ENCODE measurements around the gene GPR65. TPM values are rescaled to one million over a fixed set of nuclear protein-coding genes. Genes with fewer than 3 reads are reported as not detected.

The GPR65 gene
- total RNA-seq, 2 experiments from 2014 or later, result 17.3 to 17.5 TPM

DNA sequence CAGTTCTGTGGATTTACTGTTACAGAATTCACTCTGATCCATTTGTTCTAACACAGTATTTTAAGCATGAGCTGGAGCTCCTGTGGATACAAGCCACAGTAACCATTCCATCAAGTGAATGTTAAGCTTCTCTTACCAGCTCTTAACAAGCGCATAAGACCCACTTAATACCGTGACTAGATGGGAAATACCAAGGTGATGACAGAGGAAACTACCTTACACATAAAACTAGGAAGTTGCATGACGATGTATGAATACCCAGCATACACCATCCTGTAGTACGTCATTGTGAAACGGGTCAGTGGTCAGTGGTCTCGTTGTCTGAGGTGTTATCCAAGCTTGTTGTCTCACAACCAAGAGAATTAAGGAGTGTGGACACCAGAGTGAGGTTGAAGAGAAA lies 10.0 kb upstream of the GPR65 start:
- peaks cover 5% of the 10 kb centered on the region for H3K9me3 Mint-ChIP-seq
- DNase-seq, result peak; percentile 25
- H3K4me3 Mint-ChIP-seq, result peak overlapping the region; percentile 7
- peak overlapping the region; percentile 98 for H3K27ac Mint-ChIP-seq
- peaks cover 5% of the 10 kb centered on the region for H3K36me3 Mint-ChIP-seq
- H3K4me1 Mint-ChIP-seq, result peaks cover 71% of the 10 kb centered on the region
- no peaks in the 10 kb centered on the region for H3K27me3 Mint-ChIP-seq

DNA sequence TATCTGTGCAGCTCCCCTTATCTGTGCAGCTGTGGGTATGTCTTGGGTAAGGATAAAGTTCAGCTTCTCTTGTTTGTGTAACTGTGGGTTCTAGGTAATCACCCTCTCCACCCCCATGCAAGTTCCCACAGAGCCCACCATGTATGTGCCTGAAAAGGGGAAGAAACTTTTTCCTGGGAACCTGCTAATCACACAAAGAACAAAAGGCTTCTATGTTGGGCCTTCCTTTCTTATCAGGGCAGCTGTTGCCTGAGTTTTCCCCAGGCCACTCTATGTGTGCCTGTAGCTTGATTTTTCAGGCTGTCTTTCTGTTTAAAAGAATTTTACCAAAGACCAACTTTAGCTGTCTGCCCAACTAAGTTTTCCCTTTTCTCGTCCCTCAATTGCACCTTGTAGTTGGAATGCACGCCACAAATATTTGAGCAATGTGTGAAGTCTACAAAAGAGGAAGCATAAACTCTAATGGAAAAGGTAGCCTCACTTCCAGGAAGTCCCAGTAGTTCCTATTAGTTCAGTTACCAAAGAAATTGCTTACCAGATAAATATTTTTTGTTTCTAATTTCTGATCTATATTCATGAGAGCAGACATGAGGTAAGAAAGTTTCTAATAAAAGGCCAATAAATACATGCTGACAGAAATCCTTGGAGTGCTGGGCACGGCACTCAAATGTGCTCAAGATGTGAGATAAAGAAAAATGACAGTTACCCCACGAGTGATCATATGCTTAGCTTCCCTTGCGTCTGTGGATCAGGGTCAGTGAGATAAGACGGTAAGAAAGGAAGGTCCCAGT lies 9.2 kb upstream of the GPR65 start:
- Mint-ChIP-seq H3K27me3 (no peaks in the 10 kb centered on the region), H3K4me3 (peak overlapping the region; percentile 22), H3K9me3 (peaks cover 5% of the 10 kb centered on the region), H3K36me3 (peaks cover 5% of the 10 kb centered on the region), H3K4me1 (peaks cover 69% of the 10 kb centered on the region), H3K27ac (peak overlapping the region; percentile 98)
- no peak for DNase-seq

DNA sequence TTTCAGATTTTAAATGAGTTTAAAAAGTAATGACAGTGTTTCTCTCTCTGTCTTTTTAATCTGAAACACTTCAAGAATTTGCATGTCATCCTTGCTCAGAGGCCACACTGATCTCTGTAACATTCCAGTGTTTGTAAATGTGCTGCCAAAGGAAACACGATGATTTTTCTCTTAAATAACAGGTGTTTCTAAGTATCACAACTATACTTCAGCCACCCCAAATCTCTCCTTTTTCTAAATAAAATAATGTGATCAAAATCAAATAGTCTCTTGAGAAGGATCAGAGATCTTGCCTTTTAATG lies 8.7 kb upstream of the GPR65 start:
- H3K9me3 Mint-ChIP-seq, result peaks cover 5% of the 10 kb centered on the region
- H3K27ac Mint-ChIP-seq, result peak overlapping the region; percentile 98
- no peaks in the 10 kb centered on the region for H3K27me3 Mint-ChIP-seq
- H3K4me1 Mint-ChIP-seq, result peaks cover 70% of the 10 kb centered on the region
- DNase-seq, result no peak
- no peak overlapping the region for H3K4me3 Mint-ChIP-seq
- peaks cover 8% of the 10 kb centered on the region for H3K36me3 Mint-ChIP-seq

DNA sequence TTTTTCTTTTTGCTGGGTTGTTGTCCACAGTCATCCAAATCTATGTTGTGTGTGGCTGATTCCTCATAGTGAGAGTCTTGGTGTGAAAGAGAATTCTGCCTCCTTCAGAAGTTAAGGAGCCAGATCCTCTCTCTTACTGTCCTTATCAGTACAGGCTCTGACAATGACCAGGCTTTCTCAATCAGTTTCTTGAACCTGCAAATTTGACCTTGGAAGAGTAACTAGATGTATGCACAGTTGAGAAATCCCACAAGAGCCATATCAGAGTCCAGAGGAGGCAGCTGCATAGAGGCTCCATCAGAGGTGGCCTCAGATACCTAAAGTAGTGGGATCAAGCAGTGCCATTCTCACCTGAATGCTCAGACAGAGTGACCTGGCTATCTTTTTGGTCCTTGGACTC lies 6.5 kb upstream of the GPR65 start:
- peaks cover 69% of the 10 kb centered on the region for H3K4me1 Mint-ChIP-seq
- H3K9me3 Mint-ChIP-seq, result peaks cover 7% of the 10 kb centered on the region
- H3K27me3 Mint-ChIP-seq, result no peaks in the 10 kb centered on the region
- H3K27ac Mint-ChIP-seq, result no peak overlapping the region
- no peak overlapping the region for H3K4me3 Mint-ChIP-seq
- no peak for DNase-seq
- peaks cover 13% of the 10 kb centered on the region for H3K36me3 Mint-ChIP-seq

DNA sequence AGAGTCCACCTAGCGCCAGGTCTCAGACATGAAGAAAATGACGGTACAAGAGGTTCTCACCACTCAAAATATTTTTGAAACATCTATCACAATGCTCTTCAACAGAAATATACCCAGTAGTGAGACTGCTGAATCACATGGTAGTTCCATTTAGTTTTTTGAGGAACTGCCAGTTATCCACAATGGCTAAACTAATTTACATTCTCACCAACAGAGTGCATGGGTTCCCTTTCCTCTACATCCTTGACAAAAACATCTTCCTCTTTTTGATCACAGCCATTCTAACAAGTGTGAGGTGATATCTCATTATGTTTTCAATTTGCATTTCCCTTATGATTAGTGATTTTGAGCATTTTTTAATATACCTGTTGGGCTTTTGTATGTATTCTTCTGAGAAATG lies 5.7 kb upstream of the GPR65 start:
- H3K4me1 Mint-ChIP-seq, result peaks cover 65% of the 10 kb centered on the region
- H3K4me3 Mint-ChIP-seq, result no peak overlapping the region
- H3K27me3 Mint-ChIP-seq, result no peaks in the 10 kb centered on the region
- no peak overlapping the region for H3K27ac Mint-ChIP-seq
- H3K36me3 Mint-ChIP-seq, result peaks cover 13% of the 10 kb centered on the region
- no peak for DNase-seq
- H3K9me3 Mint-ChIP-seq, result peaks cover 7% of the 10 kb centered on the region

DNA sequence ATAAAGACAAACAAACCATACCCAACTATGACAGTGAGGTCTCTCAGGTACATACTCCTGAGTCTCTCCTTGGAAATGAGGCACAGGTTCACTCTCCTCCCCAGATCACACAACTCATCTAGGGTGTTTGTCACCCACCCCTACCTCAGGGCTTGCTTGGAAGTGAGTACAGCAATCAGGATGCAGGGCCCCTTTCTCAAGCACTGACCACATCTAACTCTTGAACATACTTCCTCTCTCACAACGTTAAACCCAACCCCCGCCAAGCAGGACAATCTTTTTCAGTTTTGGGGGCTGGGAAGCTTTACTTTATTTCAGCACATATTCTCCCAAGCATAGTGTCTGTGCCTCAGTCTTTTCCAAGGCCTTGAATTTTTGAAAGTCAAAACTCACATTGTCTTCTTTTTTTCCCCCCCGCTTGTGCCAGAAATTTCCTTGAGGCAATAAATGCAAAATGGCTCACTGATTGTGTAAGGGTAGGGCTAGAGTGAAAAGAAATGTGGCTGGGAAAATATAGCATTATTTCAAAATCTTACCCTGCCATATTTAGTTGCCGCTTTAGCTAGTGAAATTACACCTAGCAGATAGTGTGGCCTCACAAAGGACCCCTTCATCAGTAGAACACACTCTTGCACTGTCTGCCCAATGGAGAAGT lies 2.4 kb upstream of the GPR65 start:
- peak overlapping the region; percentile 83 for H3K27ac Mint-ChIP-seq
- peaks cover 4% of the 10 kb centered on the region for H3K9me3 Mint-ChIP-seq
- H3K36me3 Mint-ChIP-seq, result peaks cover 20% of the 10 kb centered on the region
- DNase-seq, result peak; percentile 18
- H3K4me3 Mint-ChIP-seq, result peak overlapping the region; percentile 2
- peaks cover 55% of the 10 kb centered on the region for H3K4me1 Mint-ChIP-seq
- no peaks in the 10 kb centered on the region for H3K27me3 Mint-ChIP-seq

DNA sequence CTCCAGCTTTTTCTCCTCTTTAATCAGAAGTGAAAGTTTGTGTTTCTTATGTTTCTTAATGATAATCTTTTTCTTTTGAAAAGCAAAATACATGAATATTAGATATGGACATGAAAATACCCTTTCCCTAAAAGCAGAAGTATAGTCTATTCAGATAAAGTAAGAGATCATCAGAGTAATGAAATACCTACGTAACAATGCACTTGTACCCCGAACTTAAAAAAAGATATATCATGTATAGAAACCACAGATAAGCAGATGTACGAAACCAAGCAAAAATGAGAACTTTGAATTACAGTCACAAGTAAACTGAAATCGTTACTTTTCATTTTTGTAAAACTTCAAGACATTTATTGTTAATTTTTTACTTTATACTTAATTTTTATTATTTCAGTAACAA lies 1.5 kb upstream of the GPR65 start:
- peaks cover 4% of the 10 kb centered on the region for H3K9me3 Mint-ChIP-seq
- DNase-seq, result no peak
- H3K27ac Mint-ChIP-seq, result peak overlapping the region; percentile 19
- H3K4me1 Mint-ChIP-seq, result peaks cover 59% of the 10 kb centered on the region
- H3K36me3 Mint-ChIP-seq, result peaks cover 27% of the 10 kb centered on the region
- peak overlapping the region; percentile 43 for H3K4me3 Mint-ChIP-seq
- H3K27me3 Mint-ChIP-seq, result no peaks in the 10 kb centered on the region

DNA sequence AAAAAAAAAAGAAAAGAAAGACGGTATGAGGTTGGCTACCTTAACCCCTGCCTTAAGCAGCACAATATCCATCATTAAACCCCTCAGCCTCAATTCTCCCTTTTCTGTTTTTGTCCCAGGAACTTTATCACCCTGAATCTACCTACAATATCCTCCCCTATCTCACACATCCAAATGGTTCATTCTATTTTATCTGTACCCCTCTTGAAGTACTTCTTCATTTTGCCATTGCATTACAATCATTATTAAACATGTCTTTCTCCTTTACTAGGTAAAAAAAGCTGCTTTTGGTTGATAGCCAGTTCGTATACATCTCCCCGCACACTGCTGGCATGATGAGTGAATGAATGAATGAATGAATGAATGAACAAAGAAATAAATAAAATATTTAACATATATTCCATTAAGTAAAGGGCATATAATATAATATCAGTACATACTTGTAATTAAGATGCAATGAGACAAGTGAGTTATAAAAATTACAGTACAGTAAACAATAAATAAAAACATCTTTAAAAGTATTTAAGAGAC lies 364 bp upstream of the GPR65 start:
- Mint-ChIP-seq H3K4me1 (peaks cover 59% of the 10 kb centered on the region), H3K27me3 (no peaks in the 10 kb centered on the region), H3K4me3 (peak overlapping the region; percentile 77), H3K27ac (peak overlapping the region; percentile 78), H3K36me3 (peaks cover 37% of the 10 kb centered on the region), H3K9me3 (peaks cover 4% of the 10 kb centered on the region)
- DNase-seq, result no peak

DNA sequence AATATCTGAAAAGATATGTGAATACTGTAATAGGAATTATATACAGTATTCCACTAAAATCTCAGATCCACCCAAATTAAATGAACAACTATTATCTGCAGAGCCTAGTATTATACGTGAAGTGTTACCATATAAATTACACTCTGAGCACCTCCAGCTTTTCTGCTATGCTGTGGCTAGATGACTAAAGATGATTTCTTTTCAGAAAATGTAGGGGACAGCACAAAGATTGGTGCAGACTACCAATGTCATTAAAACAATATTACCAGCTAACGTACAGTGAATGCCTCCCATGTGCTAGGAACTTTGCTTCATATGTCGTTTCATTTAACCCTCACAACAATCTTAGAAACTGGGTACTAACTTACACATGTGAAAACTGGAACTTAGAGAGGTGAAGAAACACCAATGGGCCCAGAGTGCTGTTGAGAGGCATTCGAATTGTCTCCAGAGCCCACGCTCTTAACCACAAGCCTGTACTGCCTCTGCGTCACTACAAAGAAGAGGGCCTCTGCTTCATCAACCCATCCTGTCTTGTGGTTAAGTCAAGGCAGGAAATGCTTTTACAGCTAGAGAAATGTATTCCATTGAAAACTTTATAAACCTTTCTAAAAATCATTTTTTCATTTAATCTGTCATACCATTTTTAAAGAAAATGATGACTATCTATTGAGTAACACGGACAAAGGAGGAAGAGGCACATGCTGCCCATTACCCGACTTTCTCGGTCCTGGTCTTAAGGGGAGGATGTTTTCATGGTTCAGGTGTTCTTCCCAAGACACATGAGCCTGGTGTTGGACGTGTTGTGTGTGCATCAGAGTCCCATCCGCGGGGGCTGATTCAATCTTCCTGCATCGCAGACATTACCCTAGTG lies 1.3 kb downstream of the GPR65 start:
- peak; percentile 72 for DNase-seq
- peaks cover 48% of the 10 kb centered on the region for H3K36me3 Mint-ChIP-seq
- peak overlapping the region; percentile 96 for H3K4me3 Mint-ChIP-seq

DNA sequence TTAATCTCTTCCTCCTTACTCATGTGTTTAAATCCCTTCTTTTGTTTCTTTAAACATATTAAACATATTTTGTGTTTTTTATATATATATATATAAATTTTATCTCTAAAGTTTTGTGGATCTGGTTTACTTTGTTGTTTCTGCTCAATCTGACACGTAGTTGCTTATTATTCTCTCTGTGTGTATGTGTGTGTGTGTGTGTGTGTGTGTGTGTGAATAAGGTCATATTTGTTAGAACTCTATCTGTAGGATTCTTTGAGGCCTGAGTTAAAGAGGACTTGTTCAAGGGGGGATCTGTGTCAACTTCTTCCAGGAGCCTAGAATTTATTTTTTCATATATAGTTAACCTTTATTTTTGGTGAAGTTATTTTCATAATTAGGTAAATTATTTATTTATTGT lies 2.7 kb downstream of the GPR65 start:
- DNase-seq, result no peak
- Mint-ChIP-seq H3K27me3 (no peaks in the 10 kb centered on the region), H3K4me1 (peaks cover 73% of the 10 kb centered on the region), H3K36me3 (peaks cover 51% of the 10 kb centered on the region), H3K9me3 (no peaks in the 10 kb centered on the region), H3K27ac (peak overlapping the region; percentile 82), H3K4me3 (peak overlapping the region; percentile 82)

More for the DNA sequence above, 1.3 kb downstream of the GPR65 start:
- no peaks in the 10 kb centered on the region for H3K27me3 Mint-ChIP-seq
- H3K27ac Mint-ChIP-seq, result peak overlapping the region; percentile 95
- peaks cover 65% of the 10 kb centered on the region for H3K4me1 Mint-ChIP-seq
- peaks cover 2% of the 10 kb centered on the region for H3K9me3 Mint-ChIP-seq

DNA sequence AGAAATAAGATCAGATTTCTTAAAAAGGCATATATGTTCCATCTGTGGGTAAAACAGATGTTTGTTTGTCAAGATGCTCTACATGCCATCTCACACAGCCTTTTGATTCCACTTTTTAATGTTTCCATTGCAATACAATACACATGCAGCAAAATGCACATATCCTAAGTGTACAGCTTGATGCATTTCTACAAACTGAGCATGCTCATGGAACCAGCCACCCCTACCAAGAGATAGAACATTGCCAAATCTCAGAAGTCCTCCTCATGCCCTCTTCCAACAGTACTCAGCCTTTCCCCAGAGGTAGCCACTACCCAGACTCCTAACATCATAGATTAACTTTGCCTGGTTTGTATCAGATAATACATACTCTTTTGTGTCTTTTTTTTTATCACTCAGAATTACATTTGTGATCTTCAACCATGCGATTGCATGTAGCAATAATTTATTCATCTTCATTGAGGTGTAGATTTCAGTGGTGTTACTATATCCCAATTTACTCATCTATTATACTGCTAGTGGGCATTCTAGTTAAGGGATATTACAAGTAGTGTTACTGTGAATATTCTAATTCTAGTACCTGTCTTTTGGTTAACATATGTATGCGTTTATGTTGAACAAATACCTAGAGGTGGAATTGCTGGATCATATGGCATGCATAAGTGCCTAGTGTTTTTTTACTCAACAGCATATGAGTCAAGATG lies 3.3 kb downstream of the GPR65 start:
- Mint-ChIP-seq H3K27me3 (no peaks in the 10 kb centered on the region), H3K36me3 (peaks cover 54% of the 10 kb centered on the region), H3K4me1 (peaks cover 69% of the 10 kb centered on the region), H3K27ac (peak overlapping the region; percentile 72), H3K9me3 (no peaks in the 10 kb centered on the region), H3K4me3 (peak overlapping the region; percentile 74)
- no peak for DNase-seq

DNA sequence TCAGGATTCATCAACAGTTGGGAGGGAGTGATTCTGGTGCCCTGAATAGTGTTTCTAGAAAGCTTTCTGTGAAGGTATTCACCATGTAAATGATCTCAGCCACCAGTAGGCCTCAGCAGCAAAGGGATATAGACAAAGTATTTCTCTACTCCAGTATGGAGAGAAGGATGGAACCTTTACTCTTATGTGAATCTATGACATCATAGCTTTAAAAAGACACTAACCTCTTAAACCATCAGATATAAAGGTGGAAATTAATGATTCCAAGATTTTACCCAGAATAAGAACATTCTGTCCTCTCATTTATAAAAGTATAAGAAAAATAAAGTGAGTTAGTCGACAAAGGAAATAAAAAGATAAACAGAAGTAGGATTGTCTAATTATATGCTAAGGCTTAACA lies 4.6 kb downstream of the GPR65 start:
- DNase-seq, result no peak
- H3K4me1 Mint-ChIP-seq, result peaks cover 69% of the 10 kb centered on the region
- H3K36me3 Mint-ChIP-seq, result peaks cover 60% of the 10 kb centered on the region
- peak overlapping the region; percentile 74 for H3K4me3 Mint-ChIP-seq
- peak overlapping the region; percentile 72 for H3K27ac Mint-ChIP-seq
- H3K9me3 Mint-ChIP-seq, result no peaks in the 10 kb centered on the region
- H3K27me3 Mint-ChIP-seq, result no peaks in the 10 kb centered on the region

DNA sequence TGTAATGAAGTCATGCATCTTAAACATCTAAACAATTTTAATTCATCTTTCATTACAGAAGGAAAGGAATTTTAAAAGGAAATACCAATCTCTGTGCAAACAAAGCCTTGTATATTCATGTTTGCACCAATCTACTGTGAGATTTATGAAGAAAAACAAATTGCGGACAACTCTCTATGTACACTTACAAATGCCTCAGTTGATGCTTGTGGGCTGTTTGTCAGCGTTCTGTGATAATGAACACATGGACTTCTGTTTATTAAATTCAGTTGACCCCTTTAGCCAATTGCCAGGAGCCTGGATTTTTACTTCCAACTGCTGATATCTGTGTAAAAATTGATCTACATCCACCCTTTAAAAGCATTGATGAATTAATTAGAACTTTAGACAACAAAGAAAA lies 5.4 kb downstream of the GPR65 start:
- H3K36me3 Mint-ChIP-seq, result peaks cover 61% of the 10 kb centered on the region

DNA sequence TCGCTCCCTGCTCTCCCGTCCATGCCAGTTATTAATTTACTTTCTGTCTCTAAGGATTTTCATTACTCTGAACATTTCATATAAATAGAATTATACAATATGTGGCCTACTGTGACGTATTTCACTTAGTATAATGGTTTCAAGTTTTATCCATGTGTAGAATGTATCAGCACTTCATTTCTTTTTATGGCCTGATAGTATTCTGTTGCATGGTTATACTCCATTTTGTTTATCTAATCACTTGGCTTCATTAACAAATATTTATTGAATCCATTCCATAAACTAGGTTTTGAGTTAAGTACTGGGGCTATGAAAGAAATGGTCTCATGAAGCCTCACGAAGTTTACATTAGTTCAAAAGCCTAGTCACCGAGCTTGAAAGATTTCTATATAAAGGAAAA lies 7.6 kb downstream of the GPR65 start:
- no peak overlapping the region for H3K4me3 Mint-ChIP-seq
- DNase-seq, result no peak
- H3K4me1 Mint-ChIP-seq, result peaks cover 66% of the 10 kb centered on the region
- H3K27ac Mint-ChIP-seq, result no peak overlapping the region
- H3K27me3 Mint-ChIP-seq, result no peaks in the 10 kb centered on the region
- H3K36me3 Mint-ChIP-seq, result peaks cover 68% of the 10 kb centered on the region
- H3K9me3 Mint-ChIP-seq, result no peaks in the 10 kb centered on the region

More for the DNA sequence above, 5.4 kb downstream of the GPR65 start:
- peaks cover 67% of the 10 kb centered on the region for H3K4me1 Mint-ChIP-seq
- no peak overlapping the region for H3K27ac Mint-ChIP-seq
- DNase-seq, result no peak
- no peaks in the 10 kb centered on the region for H3K9me3 Mint-ChIP-seq
- H3K27me3 Mint-ChIP-seq, result no peaks in the 10 kb centered on the region
- H3K4me3 Mint-ChIP-seq, result no peak overlapping the region
